IPS DF 4.7 (cell line): ENCODE measurements around the gene KATNBL1.

Experiments used
- DNase-seq: peaks from one replicate; pipeline ENCODE4 v3.0.0-alpha.2; 2013; ENCODE audit warnings: low spot score; ENCODE audit errors: extremely low read depth

Gene KATNBL1

GRCh38 chr15:34119291-34119690 is 90.6 kb downstream of the KATNBL1 start:
- no peak for DNase-seq

GRCh38 chr15:34116620-34117019 is 93.3 kb downstream of the KATNBL1 start:
- no peak for DNase-seq

DNA sequence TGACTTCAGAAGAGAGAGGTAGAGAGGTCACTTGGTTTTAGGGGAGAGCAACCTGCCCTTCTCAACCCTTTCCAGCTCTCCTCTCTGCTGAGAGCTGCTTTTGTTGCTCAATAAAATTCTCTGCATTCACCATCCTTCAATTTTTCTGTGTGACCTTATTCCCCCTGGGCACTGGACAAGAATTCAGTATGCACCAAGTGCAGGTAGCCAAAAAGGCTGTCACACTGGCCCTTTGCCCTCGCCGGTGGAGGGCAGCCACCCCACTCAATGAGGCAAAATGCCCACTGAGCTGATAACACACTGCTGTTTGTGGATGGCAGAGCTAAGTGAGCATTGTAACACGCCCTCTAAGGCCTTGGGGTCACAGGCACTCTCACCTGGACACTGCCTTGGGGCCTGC is 95.2 kb downstream of the KATNBL1 start:
- no peak for DNase-seq

DNA sequence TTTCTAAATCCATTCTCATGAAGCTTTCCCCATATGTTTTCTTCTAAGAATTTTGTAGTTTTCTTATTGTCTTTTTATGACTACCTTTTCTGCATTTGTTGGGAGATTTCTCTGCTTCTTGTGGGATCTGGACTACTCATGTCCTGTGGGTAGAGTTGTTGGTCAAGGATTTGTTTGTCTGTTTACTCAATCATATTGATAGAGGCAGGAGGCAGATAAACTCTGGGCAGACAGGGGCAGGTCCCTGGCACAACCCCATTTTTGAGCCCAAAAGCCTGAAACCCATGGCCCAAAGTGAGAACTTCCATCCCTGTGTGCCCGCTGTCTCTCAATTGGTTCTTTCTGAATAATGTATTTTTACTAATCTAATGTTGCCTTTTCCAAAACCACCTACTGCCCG is 95.7 kb downstream of the KATNBL1 start:
- no peak for DNase-seq

- no peak for DNase-seq
These were observed 98.4 kb downstream of the KATNBL1 start for GRCh38 chr15:34111488-34111887.

DNA sequence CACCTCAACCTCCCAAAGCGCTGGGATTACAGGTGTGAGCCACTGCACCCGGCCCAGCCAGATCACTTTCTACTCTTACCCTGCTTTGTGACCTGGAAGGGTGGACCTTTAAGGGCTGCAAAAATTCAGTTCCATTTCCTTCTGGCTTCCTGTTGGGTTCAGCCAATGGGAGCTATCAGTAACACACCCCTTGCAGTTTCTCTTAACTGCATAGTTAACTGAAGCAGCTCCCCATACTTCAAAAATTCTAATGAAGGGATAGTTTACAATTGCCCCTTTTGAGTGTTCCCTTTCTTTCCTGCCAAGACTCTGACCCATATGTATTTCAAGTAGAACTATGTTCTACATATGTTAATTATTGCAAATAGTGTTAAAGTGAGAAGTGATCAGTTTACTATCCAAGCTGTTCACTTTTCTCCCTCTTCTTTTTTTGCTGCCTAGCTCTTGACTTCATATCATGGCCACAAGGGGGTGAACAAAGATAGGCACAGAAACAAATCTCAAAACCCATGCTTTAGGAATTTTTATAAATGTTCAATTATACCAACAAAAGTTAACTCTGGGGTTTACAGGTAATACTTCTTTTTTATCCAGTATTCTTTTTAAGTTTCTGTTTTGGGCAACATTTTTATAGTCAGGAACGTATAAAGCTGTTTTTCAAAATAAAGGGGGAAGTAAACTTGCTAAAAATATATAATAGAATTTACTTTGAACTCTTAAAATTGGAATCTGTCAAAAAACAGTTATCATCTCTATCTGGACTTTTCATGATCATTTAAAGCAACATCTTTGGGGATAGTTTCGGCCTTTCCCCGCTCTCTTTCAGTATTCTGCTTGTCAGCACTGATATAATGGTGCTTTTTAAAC is 99.9 kb downstream of the KATNBL1 start:
- DNase-seq = no peak

DNA sequence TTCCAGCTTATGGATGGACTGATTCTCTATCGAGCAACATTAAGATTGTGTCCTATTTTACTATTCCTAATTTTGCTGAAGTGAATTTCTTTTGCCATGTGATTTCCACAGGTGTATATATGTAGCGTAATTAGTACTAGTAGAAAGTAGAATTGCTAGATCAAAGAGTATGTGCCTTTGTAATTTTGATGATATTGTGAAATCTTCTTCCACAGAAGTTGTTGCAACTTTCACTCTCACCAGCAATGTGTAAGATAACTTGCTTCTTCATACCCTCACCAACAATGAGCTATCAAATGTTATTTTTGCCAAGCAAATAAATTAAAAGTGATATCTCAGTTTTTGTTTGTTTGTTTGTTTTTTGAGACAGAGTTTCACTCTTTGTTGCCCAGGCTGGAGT is 102.6 kb downstream of the KATNBL1 start:
- no peak for DNase-seq

DNA sequence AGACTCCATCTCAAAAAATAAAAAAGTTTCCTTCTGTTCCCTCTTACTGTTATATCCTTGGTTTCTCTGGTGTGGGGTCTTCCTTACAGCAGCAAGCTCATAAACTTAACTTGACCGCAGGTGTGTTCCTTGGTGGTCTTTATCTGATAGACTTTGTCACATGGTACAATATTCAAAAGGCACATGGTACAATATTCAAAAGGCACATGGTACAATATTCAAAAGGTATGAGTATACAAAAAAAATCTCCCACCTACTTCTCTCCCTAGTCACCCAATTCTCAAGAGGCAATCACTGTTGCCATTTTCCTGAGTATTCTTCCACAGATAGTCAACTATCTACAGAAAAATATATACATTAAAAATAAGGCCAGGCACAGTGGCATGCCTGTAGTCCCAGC is 103.5 kb downstream of the KATNBL1 start:
- no peak for DNase-seq

GRCh38 chr15:34102175-34102925 is 107.5 kb downstream of the KATNBL1 start:
- no peak for DNase-seq

DNA sequence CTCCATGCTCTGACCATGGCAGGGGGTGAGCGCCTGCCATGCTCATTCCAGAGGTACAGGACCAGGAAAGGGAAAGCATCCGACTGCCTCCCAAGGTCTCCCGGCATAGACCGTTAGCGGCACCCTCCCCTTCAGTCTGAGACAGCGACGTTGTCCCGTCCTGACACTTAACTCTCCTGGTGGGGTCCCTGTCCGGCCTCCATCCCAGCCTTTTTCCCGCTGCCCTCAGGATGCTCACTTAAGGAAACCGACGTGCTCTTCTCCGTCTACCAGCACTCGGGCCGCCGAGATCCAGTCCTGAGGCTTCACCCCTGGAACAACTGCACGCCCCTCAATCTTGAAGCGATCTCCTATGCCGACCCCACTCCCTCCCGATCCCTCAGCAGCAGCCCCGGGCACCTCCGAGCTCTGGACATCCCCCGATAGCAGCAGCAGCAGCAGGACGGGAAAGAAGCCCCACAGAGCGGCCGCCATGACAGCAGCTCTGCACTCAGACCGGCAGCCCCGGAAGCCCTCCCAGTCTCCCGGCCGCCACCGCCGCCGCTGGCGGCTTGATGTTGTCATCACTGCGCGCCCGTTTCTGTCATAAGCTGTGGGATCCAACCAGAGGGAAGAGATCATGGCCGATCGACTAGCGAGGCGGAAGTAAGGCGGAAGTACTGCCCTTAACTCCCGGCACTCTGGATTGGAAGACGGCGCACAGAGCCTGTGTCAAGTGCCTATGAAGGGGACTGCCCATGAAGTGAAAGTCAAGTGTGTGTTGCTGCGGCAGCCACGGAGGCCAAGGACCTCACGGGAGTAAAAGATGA is 108.3 kb downstream of the KATNBL1 start, which contains the start of the genes EMC7 and PGBD4:
Gene EMC7 (minus strand): TSS at position 497 of the 809 bp plus-strand sequence. CDS start 23 bp downstream, at position 474.
Gene PGBD4 (plus strand): TSS at position 718 of the 809 bp plus-strand sequence. CDS start 449 bp downstream, outside the sequence.
- peak; percentile 93 for DNase-seq

DNA sequence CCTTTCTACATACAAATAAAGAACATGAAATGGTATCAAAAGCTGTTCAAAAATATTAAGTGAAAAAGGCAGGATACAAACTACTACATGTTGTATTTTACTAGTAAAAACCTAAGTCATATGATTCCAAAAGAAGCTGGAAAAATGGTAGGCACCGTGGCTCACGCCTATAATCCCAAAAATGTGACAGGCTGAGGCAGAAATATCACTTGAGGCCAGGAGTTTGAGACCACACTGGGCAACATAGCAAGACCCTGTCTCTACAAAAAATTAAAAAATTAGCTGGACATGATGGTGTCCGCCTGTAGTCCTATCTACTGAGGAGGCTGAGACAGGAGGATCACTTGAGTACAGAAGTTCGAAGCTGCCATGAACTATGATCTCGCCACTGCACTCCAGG is 110.0 kb downstream of the KATNBL1 start:
- no peak for DNase-seq
